GM21390 (cell line): ENCODE measurements around the gene METTL24.

Experiments
- ATAC-seq: cut with Tn5 transposase; IDR thresholded peaks from one replicate; pipeline ENCODE4 v1.9.1; 2021; ENCODE audit not compliant: unreplicated experiment

Gene METTL24

GRCh38 chr6:110338820-110339470 is 19.2 kb downstream of the METTL24 start:
- no peak for ATAC-seq

- no peak for ATAC-seq
Observed at GRCh38 chr6:110337486-110337885, 20.7 kb downstream of the METTL24 start.

GRCh38 chr6:110334423-110335180 is 23.5 kb downstream of the METTL24 start:
- no peak for ATAC-seq

GRCh38 chr6:110332281-110332680 is 25.9 kb downstream of the METTL24 start:
- no peak for ATAC-seq

GRCh38 chr6:110331816-110332215 is 26.3 kb downstream of the METTL24 start:
- no peak for ATAC-seq

GRCh38 chr6:110331390-110331789 is 26.8 kb downstream of the METTL24 start:
- no peak for ATAC-seq

- ATAC-seq, result no peak
Observed at GRCh38 chr6:110329714-110330436, 28.3 kb downstream of the METTL24 start.

- no peak for ATAC-seq
Observed at GRCh38 chr6:110329348-110329713, 28.8 kb downstream of the METTL24 start.

GRCh38 chr6:110328259-110328658 is 29.9 kb downstream of the METTL24 start:
- ATAC-seq, result no peak

GRCh38 chr6:110327391-110327790 is 30.8 kb downstream of the METTL24 start:
- no peak for ATAC-seq

- ATAC-seq, result no peak
Observed at GRCh38 chr6:110326609-110327008, 31.5 kb downstream of the METTL24 start.

- no peak for ATAC-seq
Observed at GRCh38 chr6:110326057-110326456, 32.1 kb downstream of the METTL24 start.

- no peak for ATAC-seq
Observed at GRCh38 chr6:110325197-110325596, 33.0 kb downstream of the METTL24 start.

- no peak for ATAC-seq
Observed at GRCh38 chr6:110324548-110324947, 33.6 kb downstream of the METTL24 start.

GRCh38 chr6:110323258-110323657 is 34.9 kb downstream of the METTL24 start:
- no peak for ATAC-seq

- no peak for ATAC-seq
Observed at GRCh38 chr6:110322874-110323242, 35.3 kb downstream of the METTL24 start.

- no peak for ATAC-seq
Observed at GRCh38 chr6:110322151-110322873, 35.8 kb downstream of the METTL24 start.

GRCh38 chr6:110320307-110320706 is 37.8 kb downstream of the METTL24 start:
- ATAC-seq, result no peak

GRCh38 chr6:110319843-110320242 is 38.3 kb downstream of the METTL24 start:
- ATAC-seq, result no peak

GRCh38 chr6:110319381-110319780 is 38.8 kb downstream of the METTL24 start:
- ATAC-seq, result no peak

- no peak for ATAC-seq
Observed at GRCh38 chr6:110318971-110319370, 39.2 kb downstream of the METTL24 start.
